Testis (tissue), 5 donors: Measurements from ENCODE around the gene SYT10. TPM values are rescaled to one million over a fixed set of nuclear protein-coding genes. Genes with fewer than 3 reads are reported as not detected.

Source experiments
- DNase-seq: peaks from one replicate; pipeline ENCODE4 v3.0.0-alpha.2; 2019
- H3K27ac ChIP-seq, 2 donors: fragments of 200-600 bp; sonication (generic); one replicate each; pipeline ENCODE4 v1.5.1; 2019
- H3K27me3 ChIP-seq: fragments of 200-600 bp; sonication (generic); one replicate; pipeline ENCODE4 v1.5.1; 2019
- H3K36me3 ChIP-seq: fragments of 200-600 bp; sonication (generic); one replicate; pipeline ENCODE4 v1.5.1; 2017; ENCODE audit warnings: low read depth; ENCODE audit errors: missing control alignments
- H3K4me1 ChIP-seq: fragments of 200-600 bp; sonication (generic); one replicate; pipeline ENCODE4 v1.5.1; 2019
- H3K4me3 ChIP-seq, 2 donors: fragments of 200-600 bp; sonication (generic); one replicate each; pipeline ENCODE4 v1.5.1; 2017 to 2019
- H3K9me3 ChIP-seq: fragments of 200-600 bp; sonication (generic); one replicate; pipeline ENCODE4 v1.5.1; 2017
- CTCF ChIP-seq, 3 experiments: fragments of 450-650 bp in 2 of 3; fragments of 200-600 bp in 1 of 3; sonication (generic) in 1 of 3; IDR thresholded peaks; one replicate each; pipeline ENCODE4 v1.5.1; 2016 to 2019; ENCODE audit warnings: antibody characterized with exemption in 3 of 3, mild to moderate bottlenecking in 2 of 3, moderate library complexity in 1 of 3
- POLR2A ChIP-seq: fragments of 450-650 bp; IDR thresholded peaks from one replicate; pipeline ENCODE4 v1.6.1; 2017; ENCODE audit warnings: antibody characterized with exemption, mild to moderate bottlenecking, moderate library complexity
- WGBS, 2 donors: methylation state at CpG; one replicate each; pipeline ENCODE4 v1.1.5; 2018; 5-methylcytosine and 5-hydroxymethylcytosine counted together
- intact Hi-C: fragments of 100-400 bp; cut with DNase I; formaldehyde crosslinking; loops from one replicate; pipeline ENCODE4 v1.15.1; 2023; ENCODE audit warnings: low total_unique reads
- long read RNA-seq, 2 donors: transcript quantifications; one replicate each; lab custom pipeline, GENCODE V29; 2026
- polyA plus RNA-seq: library from polyadenylated mRNA; stranded (reverse); fragments of 350-450 nt; fragmentation: Illumina TruSeq; extraction: RNeasy Lipid Tissue Mini Kit (QIAGEN cat#74804); gene quantifications from one replicate; pipeline ENCODE4 v1.2.3, GENCODE V29; 2014; ENCODE audit warnings: low read depth, low replicate concordance; ENCODE audit not compliant: insufficient read depth
- total RNA-seq, 2 donors: library from RNA; depleted of rRNA; stranded (reverse); fragments of >200 nt; gene quantifications; one replicate each; pipeline ENCODE4 v1.2.3, GENCODE V29; 2016

The SYT10 gene, protein sequence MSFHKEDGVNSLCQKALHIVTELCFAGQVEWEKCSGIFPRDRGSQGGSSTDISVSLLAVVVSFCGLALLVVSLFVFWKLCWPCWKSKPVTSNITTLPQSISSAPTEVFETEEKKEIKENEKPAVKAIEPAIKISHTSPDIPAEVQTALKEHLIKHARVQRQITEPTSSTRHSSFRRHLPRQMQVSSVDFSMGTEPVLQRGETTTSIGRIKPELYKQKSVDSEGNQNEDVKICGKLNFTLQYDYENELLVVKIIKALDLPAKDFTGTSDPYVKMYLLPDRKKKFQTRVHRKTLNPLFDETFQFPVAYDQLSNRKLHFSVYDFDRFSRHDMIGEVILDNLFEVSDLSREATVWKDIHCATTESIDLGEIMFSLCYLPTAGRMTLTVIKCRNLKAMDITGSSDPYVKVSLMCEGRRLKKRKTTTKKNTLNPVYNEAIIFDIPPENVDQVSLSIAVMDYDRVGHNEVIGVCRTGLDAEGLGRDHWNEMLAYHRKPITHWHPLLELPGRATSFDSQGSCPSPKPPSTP
- total RNA-seq, result 1 to 10 TPM; 1.2 to 1.7 TPM
- polyA plus RNA-seq, result 1.9 TPM
- long read RNA-seq, donor 1, result 0 reads
- long read RNA-seq, donor 2, result 0 reads

GRCh38 chr12:33439587-33440011 is at the start of gene SYT10:
TSS of gene SYT10 (minus strand) at chr12:33439819. CDS start at chr12:33439522, 297 bp downstream.
- WGBS, 2 donors, result 1% methylated on average over 16 to 41 of the region's 49 CpGs
- Histone ChIP-seq H3K27ac (no peak within 1 kb of the TSS), H3K4me3 (peak within 1 kb of the TSS; percentile 42 to 53), H3K4me1 (peaks cover 4% of the 10 kb centered on the region), H3K36me3 (no peaks in the 10 kb centered on the region), H3K27me3 (no peaks in the 10 kb centered on the region), H3K9me3 (no peaks in the 10 kb centered on the region)
- DNase-seq, result peak; percentile 30
- intact Hi-C loops, result no loop called here
- no peak for TF ChIP-seq CTCF (IDR thresholded peaks at IDR 0.05)
- TF ChIP-seq POLR2A, result no peak

DNA sequence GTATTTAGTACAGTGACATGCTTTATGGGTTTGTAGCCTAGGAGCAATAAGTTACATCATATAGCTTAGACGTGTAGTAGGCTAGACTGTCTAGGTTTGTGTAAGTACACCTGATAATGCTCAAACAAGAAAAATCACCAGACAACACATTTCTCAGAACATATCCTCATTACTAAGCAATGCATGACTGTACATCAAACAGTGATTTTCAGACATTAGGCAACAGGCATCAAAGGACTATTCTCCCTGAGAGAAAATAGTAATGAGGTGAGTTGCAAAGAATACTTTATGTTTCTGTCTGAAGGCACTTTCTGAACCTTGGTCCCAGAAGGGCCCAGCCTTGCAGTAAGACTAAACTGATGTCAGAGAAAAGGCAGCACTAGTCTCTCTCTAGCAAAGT is 48.4 kb upstream of the SYT10 start:
- no peak for TF ChIP-seq CTCF (IDR thresholded peaks at IDR 0.05)
- TF ChIP-seq POLR2A, result no peak
- no peak for DNase-seq
- Histone ChIP-seq H3K4me1 (no peaks in the 10 kb centered on the region), H3K36me3 (no peaks in the 10 kb centered on the region), H3K27me3 (no peaks in the 10 kb centered on the region), H3K9me3 (no peaks in the 10 kb centered on the region), H3K27ac (no peak overlapping the region), H3K4me3 (no peak overlapping the region)
- intact Hi-C loops, result no loop called here
- 50 to 60% methylated on average over 1 of the region's 1 CpG for WGBS, 2 donors

- Histone ChIP-seq H3K4me3 (no peak overlapping the region), H3K9me3 (no peaks in the 10 kb centered on the region), H3K27ac (no peak overlapping the region), H3K36me3 (no peaks in the 10 kb centered on the region), H3K4me1 (no peaks in the 10 kb centered on the region), H3K27me3 (no peaks in the 10 kb centered on the region)
- WGBS, 2 donors, result 73 to 87% methylated on average over 2 of the region's 2 CpGs
- intact Hi-C loops, result no loop called here
- TF ChIP-seq POLR2A (no peak), CTCF (IDR thresholded peaks at IDR 0.05) (no peak)
- no peak for DNase-seq
Measured at GRCh38 chr12:33486058-33486457, 46.4 kb upstream of the SYT10 start.

DNA sequence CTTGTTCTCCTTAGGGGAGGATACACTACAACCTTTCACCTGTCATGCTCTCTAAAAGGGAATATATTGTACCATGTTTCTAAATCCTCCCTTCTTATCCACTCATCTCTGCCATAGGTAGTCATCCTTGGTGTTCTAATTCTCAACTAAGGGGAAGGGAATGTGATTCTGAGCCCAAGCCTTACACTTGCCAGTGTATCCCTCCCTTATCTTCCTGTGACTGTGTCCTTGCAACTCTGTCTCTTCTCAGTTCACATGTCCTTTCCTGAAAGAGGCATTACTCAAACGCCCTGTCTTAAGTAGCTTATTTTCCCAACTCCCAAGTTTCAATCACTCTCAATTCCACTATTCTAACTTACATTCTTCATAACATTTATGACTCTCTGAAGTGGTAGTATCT is 44.5 kb upstream of the SYT10 start:
- Histone ChIP-seq H3K4me1 (no peaks in the 10 kb centered on the region), H3K9me3 (no peaks in the 10 kb centered on the region), H3K27ac (no peak overlapping the region), H3K4me3 (no peak overlapping the region), H3K36me3 (no peaks in the 10 kb centered on the region), H3K27me3 (no peaks in the 10 kb centered on the region)
- WGBS, 2 donors, result 52 to 59% methylated on average over 1 of the region's 1 CpG
- no peak for DNase-seq
- no peak for TF ChIP-seq POLR2A
- no peak for TF ChIP-seq CTCF (IDR thresholded peaks at IDR 0.05)
- intact Hi-C loops, result no loop called here
